HG02970 (cell line): Measurements from ENCODE around the gene HIBCH.
"Not testable (repeated sequence)": the region's sequence is repeated elsewhere in the genome, so short reads cannot be mapped to it uniquely, and the experiment has no call there.

ENCODE experiments used
- ATAC-seq: cut with Tn5 transposase; IDR thresholded peaks from one replicate; pipeline ENCODE4 v1.9.1; 2021; ENCODE audit warnings: mild to moderate bottlenecking, moderate library complexity, moderate number of reproducible peaks; ENCODE audit not compliant: unreplicated experiment, low FRiP score

Gene HIBCH

DNA sequence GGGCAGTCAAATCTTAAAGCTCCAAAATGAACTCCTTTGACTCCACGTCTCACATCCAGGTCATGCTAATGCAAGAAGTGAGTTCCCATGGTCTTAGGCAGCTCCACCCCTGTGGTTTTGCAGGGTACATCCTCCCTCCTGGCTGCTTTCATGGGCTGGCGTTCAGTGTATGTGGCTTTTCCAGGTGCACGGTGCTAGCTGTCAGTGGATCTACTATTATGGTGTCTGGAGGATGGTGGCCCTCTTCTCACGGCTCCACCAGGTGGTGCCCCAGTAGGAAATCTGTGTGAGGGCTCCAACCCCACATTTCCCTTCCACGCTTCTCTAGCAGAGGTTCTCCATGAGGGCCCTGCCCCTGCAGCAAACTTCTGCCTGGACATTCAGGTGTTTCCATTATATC lies 151.9 kb downstream of the HIBCH start:
- no peak for ATAC-seq

DNA sequence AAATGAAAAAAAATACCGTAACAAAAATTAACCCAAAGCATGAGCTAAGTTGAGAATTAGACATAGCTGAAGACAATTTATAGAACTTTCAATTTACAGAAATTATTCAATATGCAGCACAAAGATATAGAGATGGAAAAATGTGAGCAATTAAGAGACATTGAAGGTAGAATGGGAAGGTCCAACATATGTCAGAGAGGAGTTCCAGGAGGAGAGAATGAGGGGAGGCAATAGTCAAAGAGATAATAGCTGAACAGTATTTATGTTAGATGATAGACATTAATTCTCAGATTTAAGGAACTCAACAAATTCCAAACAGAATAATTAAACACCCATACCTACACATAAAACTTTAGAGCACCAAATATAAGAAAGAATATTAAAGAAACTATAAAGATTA lies 154.1 kb downstream of the HIBCH start:
- no peak for ATAC-seq

DNA sequence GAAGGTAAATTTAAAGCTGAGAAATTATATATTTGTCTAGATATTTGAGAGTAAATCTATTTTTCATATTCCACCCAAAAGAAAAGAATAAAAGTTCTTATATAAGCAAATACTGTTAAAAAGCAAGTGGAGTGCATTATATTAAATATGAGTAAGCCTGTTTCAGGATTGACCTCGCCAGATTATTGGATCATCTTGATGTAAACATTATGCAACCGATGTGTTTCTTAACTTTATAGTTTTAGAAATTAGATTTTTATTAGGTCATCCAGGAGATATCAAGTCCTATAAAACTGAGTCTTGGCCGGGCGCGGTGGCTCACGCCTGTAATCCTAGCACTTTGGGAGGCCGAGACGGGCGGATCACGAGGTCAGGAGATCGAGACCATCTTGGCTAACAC lies 156.8 kb downstream of the HIBCH start:
- no peak for ATAC-seq

- ATAC-seq, result no peak
Observed at GRCh38 chr2:190159453-190159852, 160.2 kb downstream of the HIBCH start.

- no peak for ATAC-seq
Observed at GRCh38 chr2:190158798-190159434, 160.7 kb downstream of the HIBCH start.

GRCh38 chr2:190157613-190158528 lies 161.8 kb downstream of the HIBCH start:
- ATAC-seq, result not testable (repeated sequence)

- no peak for ATAC-seq
Observed at GRCh38 chr2:190156530-190157212, 163.0 kb downstream of the HIBCH start.
